Measurements from ENCODE around the gene SIX3.

Gene SIX3

GRCh38 chr2:44949329-44950151 is 8.0 kb downstream of the SIX3 start:
- Histone ChIP-seq H3K27me3 (ENCODE audit: control insufficient read depth in 2 of 2, insufficient read depth in 2 of 2, low read length in 2 of 2) (peaks cover 72 to 93% of the 10 kb centered on the region in 2 donors), H3K27ac (ENCODE audit: low read depth in 2 of 2, low read length in 2 of 2) (no peak overlapping the region), H3K9ac (ENCODE audit: low read depth in 1 of 2, low read length in 2 of 2) (no peak overlapping the region), H3K36me3 (ENCODE audit: control insufficient read depth in 2 of 2, insufficient read depth in 2 of 2, low read length in 2 of 2) (no peaks in the 10 kb centered on the region), H3K4me3 (ENCODE audit: low read length in 2 of 2) (no peak overlapping the region), H3K9me3 (ENCODE audit: control insufficient read depth in 2 of 2, low read length in 2 of 2) (no peaks in the 10 kb centered on the region), H3K4me1 (ENCODE audit: control insufficient read depth in 2 of 2, insufficient read depth in 2 of 2, low read length in 2 of 2) (peaks cover 6 to 8% of the 10 kb centered on the region in 2 donors)

- Histone ChIP-seq H3K9ac (ENCODE audit: low read depth in 1 of 2, low read length in 2 of 2) (no peak overlapping the region), H3K27me3 (ENCODE audit: control insufficient read depth in 2 of 2, insufficient read depth in 2 of 2, low read length in 2 of 2) (peaks cover 75 to 93% of the 10 kb centered on the region in 2 donors), H3K4me1 (ENCODE audit: control insufficient read depth in 2 of 2, insufficient read depth in 2 of 2, low read length in 2 of 2) (peaks cover 12 to 15% of the 10 kb centered on the region in 2 donors), H3K27ac (ENCODE audit: low read depth in 2 of 2, low read length in 2 of 2) (no peak overlapping the region), H3K36me3 (ENCODE audit: control insufficient read depth in 2 of 2, insufficient read depth in 2 of 2, low read length in 2 of 2) (no peaks in the 10 kb centered on the region), H3K9me3 (ENCODE audit: control insufficient read depth in 2 of 2, low read length in 2 of 2) (no peaks in the 10 kb centered on the region), H3K4me3 (ENCODE audit: low read length in 2 of 2) (no peak overlapping the region)
Measured at GRCh38 chr2:44950646-44951045, 9.1 kb downstream of the SIX3 start.

GRCh38 chr2:44951124-44951523 is 9.6 kb downstream of the SIX3 start:
- Histone ChIP-seq H3K27ac (ENCODE audit: low read depth in 2 of 2, low read length in 2 of 2) (no peak overlapping the region), H3K4me3 (ENCODE audit: low read length in 2 of 2) (no peak overlapping the region), H3K4me1 (ENCODE audit: control insufficient read depth in 2 of 2, insufficient read depth in 2 of 2, low read length in 2 of 2) (peaks cover 14 to 19% of the 10 kb centered on the region in 2 donors), H3K9ac (ENCODE audit: low read depth in 1 of 2, low read length in 2 of 2) (no peak overlapping the region), H3K27me3 (ENCODE audit: control insufficient read depth in 2 of 2, insufficient read depth in 2 of 2, low read length in 2 of 2) (peaks cover 79 to 89% of the 10 kb centered on the region in 2 donors), H3K9me3 (ENCODE audit: control insufficient read depth in 2 of 2, low read length in 2 of 2) (no peaks in the 10 kb centered on the region), H3K36me3 (ENCODE audit: control insufficient read depth in 2 of 2, insufficient read depth in 2 of 2, low read length in 2 of 2) (no peaks in the 10 kb centered on the region)

GRCh38 chr2:44951714-44952113 is 10.2 kb downstream of the SIX3 start:
- no peaks in the 10 kb centered on the region for H3K9me3 ChIP-seq (ENCODE audit: control insufficient read depth in 2 of 2, low read length in 2 of 2)
- H3K27ac ChIP-seq (ENCODE audit: low read depth in 2 of 2, low read length in 2 of 2) = no peak overlapping the region
- peaks cover 14 to 19% of the 10 kb centered on the region in 2 donors for H3K4me1 ChIP-seq (ENCODE audit: control insufficient read depth in 2 of 2, insufficient read depth in 2 of 2, low read length in 2 of 2)
- no peak overlapping the region for H3K4me3 ChIP-seq (ENCODE audit: low read length in 2 of 2)
- no peaks in the 10 kb centered on the region for H3K36me3 ChIP-seq (ENCODE audit: control insufficient read depth in 2 of 2, insufficient read depth in 2 of 2, low read length in 2 of 2)
- H3K9ac ChIP-seq (ENCODE audit: low read depth in 1 of 2, low read length in 2 of 2) = no peak overlapping the region
- H3K27me3 ChIP-seq (ENCODE audit: control insufficient read depth in 2 of 2, insufficient read depth in 2 of 2, low read length in 2 of 2) = peaks cover 80 to 88% of the 10 kb centered on the region in 2 donors

GRCh38 chr2:44952143-44952805 is 10.8 kb downstream of the SIX3 start:
- no peaks in the 10 kb centered on the region for H3K9me3 ChIP-seq (ENCODE audit: control insufficient read depth in 2 of 2, low read length in 2 of 2)
- H3K4me3 ChIP-seq (ENCODE audit: low read length in 2 of 2) = peak overlapping the region; percentile 40 to 52
- peaks cover 14 to 19% of the 10 kb centered on the region in 2 donors for H3K4me1 ChIP-seq (ENCODE audit: control insufficient read depth in 2 of 2, insufficient read depth in 2 of 2, low read length in 2 of 2)
- H3K9ac ChIP-seq (ENCODE audit: low read depth in 1 of 2, low read length in 2 of 2) = no peak overlapping the region
- H3K36me3 ChIP-seq (ENCODE audit: control insufficient read depth in 2 of 2, insufficient read depth in 2 of 2, low read length in 2 of 2) = no peaks in the 10 kb centered on the region
- peaks cover 74 to 83% of the 10 kb centered on the region in 2 donors for H3K27me3 ChIP-seq (ENCODE audit: control insufficient read depth in 2 of 2, insufficient read depth in 2 of 2, low read length in 2 of 2)
- H3K27ac ChIP-seq (ENCODE audit: low read depth in 2 of 2, low read length in 2 of 2) = no peak overlapping the region

GRCh38 chr2:44952806-44953498 is 11.4 kb downstream of the SIX3 start:
- Histone ChIP-seq H3K4me1 (ENCODE audit: control insufficient read depth in 2 of 2, insufficient read depth in 2 of 2, low read length in 2 of 2) (peaks cover 14 to 19% of the 10 kb centered on the region in 2 donors), H3K9me3 (ENCODE audit: control insufficient read depth in 2 of 2, low read length in 2 of 2) (no peaks in the 10 kb centered on the region), H3K27ac (ENCODE audit: low read depth in 2 of 2, low read length in 2 of 2) (no peak overlapping the region), H3K36me3 (ENCODE audit: control insufficient read depth in 2 of 2, insufficient read depth in 2 of 2, low read length in 2 of 2) (no peaks in the 10 kb centered on the region), H3K9ac (ENCODE audit: low read depth in 1 of 2, low read length in 2 of 2) (no peak overlapping the region), H3K27me3 (ENCODE audit: control insufficient read depth in 2 of 2, insufficient read depth in 2 of 2, low read length in 2 of 2) (peaks cover 68 to 78% of the 10 kb centered on the region in 2 donors), H3K4me3 (ENCODE audit: low read length in 2 of 2) (peak overlapping the region; percentile 40 to 52)

GRCh38 chr2:44953499-44953883 is 12.0 kb downstream of the SIX3 start:
- no peak overlapping the region for H3K27ac ChIP-seq (ENCODE audit: low read depth in 2 of 2, low read length in 2 of 2)
- H3K36me3 ChIP-seq (ENCODE audit: control insufficient read depth in 2 of 2, insufficient read depth in 2 of 2, low read length in 2 of 2) = no peaks in the 10 kb centered on the region
- no peak overlapping the region for H3K9ac ChIP-seq (ENCODE audit: low read depth in 1 of 2, low read length in 2 of 2)
- H3K4me3 ChIP-seq (ENCODE audit: low read length in 2 of 2) = no peak overlapping the region
- H3K9me3 ChIP-seq (ENCODE audit: control insufficient read depth in 2 of 2, low read length in 2 of 2) = no peaks in the 10 kb centered on the region
- H3K4me1 ChIP-seq (ENCODE audit: control insufficient read depth in 2 of 2, insufficient read depth in 2 of 2, low read length in 2 of 2) = peaks cover 17 to 19% of the 10 kb centered on the region in 2 donors
- peaks cover 64 to 72% of the 10 kb centered on the region in 2 donors for H3K27me3 ChIP-seq (ENCODE audit: control insufficient read depth in 2 of 2, insufficient read depth in 2 of 2, low read length in 2 of 2)

GRCh38 chr2:44954447-44954888 is 13.0 kb downstream of the SIX3 start:
- Histone ChIP-seq H3K4me3 (ENCODE audit: low read length in 2 of 2) (no peak overlapping the region), H3K4me1 (ENCODE audit: control insufficient read depth in 2 of 2, insufficient read depth in 2 of 2, low read length in 2 of 2) (peaks cover 17 to 18% of the 10 kb centered on the region in 2 donors), H3K9ac (ENCODE audit: low read depth in 1 of 2, low read length in 2 of 2) (no peak overlapping the region), H3K9me3 (ENCODE audit: control insufficient read depth in 2 of 2, low read length in 2 of 2) (no peaks in the 10 kb centered on the region), H3K27ac (ENCODE audit: low read depth in 2 of 2, low read length in 2 of 2) (no peak overlapping the region), H3K27me3 (ENCODE audit: control insufficient read depth in 2 of 2, insufficient read depth in 2 of 2, low read length in 2 of 2) (peaks cover 58 to 64% of the 10 kb centered on the region in 2 donors), H3K36me3 (ENCODE audit: control insufficient read depth in 2 of 2, insufficient read depth in 2 of 2, low read length in 2 of 2) (no peaks in the 10 kb centered on the region)

- no peaks in the 10 kb centered on the region for H3K36me3 ChIP-seq (ENCODE audit: control insufficient read depth in 2 of 2, insufficient read depth in 2 of 2, low read length in 2 of 2)
- H3K27ac ChIP-seq (ENCODE audit: low read depth in 2 of 2, low read length in 2 of 2) = no peak overlapping the region
- peaks cover 55 to 59% of the 10 kb centered on the region in 2 donors for H3K27me3 ChIP-seq (ENCODE audit: control insufficient read depth in 2 of 2, insufficient read depth in 2 of 2, low read length in 2 of 2)
- peak overlapping the region in 1 of 2 donors; percentile 26 for H3K4me3 ChIP-seq (ENCODE audit: low read length in 2 of 2)
- H3K4me1 ChIP-seq (ENCODE audit: control insufficient read depth in 2 of 2, insufficient read depth in 2 of 2, low read length in 2 of 2) = peaks cover 17% of the 10 kb centered on the region in 2 donors
- H3K9ac ChIP-seq (ENCODE audit: low read depth in 1 of 2, low read length in 2 of 2) = no peak overlapping the region
- H3K9me3 ChIP-seq (ENCODE audit: control insufficient read depth in 2 of 2, low read length in 2 of 2) = no peaks in the 10 kb centered on the region
Measured at GRCh38 chr2:44954889-44955592, 13.5 kb downstream of the SIX3 start.

Data from mucosa of rectum (tissue), 2 donors.